ENCODE results near the gene MYL5.
"Not testable (repeated sequence)": the region's sequence is repeated elsewhere in the genome, so short reads cannot be mapped to it uniquely, and the experiment has no call there.

Gene MYL5

DNA sequence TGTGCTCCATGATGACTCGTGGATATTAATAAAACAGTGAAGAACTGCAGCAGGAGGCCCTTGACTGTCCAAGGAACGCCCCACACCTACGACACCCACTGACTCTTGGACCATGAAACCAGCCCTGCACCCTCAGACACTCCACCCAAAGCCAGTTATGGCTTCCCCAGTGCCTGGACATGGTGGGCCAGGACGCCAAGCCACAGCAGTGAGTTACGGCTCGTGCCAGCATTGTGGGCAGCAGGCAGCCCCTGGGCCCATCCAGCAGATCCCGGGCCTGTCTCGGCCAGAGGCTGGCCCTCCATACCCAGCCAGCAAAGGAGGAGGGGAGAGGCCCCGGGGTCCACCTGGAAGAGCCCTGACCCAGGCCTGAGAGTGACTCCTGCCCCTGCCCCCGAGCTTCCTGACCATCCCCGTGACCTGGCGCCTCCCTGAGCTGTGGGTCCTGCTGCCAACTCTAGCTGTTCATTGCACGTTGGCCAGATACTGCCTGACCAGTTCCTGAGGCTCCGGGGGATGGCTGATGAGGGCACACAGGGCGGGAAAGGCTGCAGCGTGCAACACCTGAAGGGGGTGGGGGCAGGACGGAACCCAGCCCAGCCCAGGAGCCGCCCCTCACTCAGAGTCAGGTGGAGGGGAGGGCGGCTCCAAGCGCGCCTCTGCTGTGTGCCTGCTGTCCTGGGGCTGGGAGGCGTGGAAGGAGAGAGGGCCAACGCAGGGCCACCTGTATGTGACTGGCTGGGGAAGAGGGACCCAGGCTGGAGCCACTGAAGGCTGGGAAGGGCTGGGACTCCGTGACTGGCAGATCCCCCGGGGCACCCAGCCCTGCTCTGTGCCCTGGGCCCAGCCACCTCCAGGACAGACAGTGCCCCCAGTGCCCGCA, 13.9 kb downstream of the MYL5 start:
- DNase-seq, result peak; percentile 18
- Mint-ChIP-seq H3K4me1 (no peaks in the 10 kb centered on the region), H3K27ac (no peak overlapping the region), H3K27me3 (peaks cover 49% of the 10 kb centered on the region), H3K36me3 (no peaks in the 10 kb centered on the region), H3K4me3 (no peak overlapping the region), H3K9me3 (no peaks in the 10 kb centered on the region)
- CTCF ChIA-PET, result interaction anchor here (1.3 kb wide), 1 partner anchor 14 kb away, joined by 4 read pairs; the partner anchor contains the start of genes ATP5ME and MYL5

GRCh38 chr4:688854-689681, 14.7 kb downstream of the MYL5 start, which contains the start of gene SLC49A3:
SLC49A3 (minus strand) TSS chr4:689151; CDS start chr4:689127, 24 bp downstream.
- DNase-seq, result peak; percentile 24
- Mint-ChIP-seq H3K36me3 (no peaks in the 10 kb centered on the region), H3K27ac (no peak within 1 kb of the TSS), H3K4me3 (no peak within 1 kb of the TSS), H3K4me1 (no peaks in the 10 kb centered on the region), H3K27me3 (peaks cover 53% of the 10 kb centered on the region), H3K9me3 (no peaks in the 10 kb centered on the region)
- CTCF ChIA-PET, result no interaction called here

GRCh38 chr4:689723-690122, 15.4 kb downstream of the MYL5 start:
- CTCF ChIA-PET, result no interaction called here

DNA sequence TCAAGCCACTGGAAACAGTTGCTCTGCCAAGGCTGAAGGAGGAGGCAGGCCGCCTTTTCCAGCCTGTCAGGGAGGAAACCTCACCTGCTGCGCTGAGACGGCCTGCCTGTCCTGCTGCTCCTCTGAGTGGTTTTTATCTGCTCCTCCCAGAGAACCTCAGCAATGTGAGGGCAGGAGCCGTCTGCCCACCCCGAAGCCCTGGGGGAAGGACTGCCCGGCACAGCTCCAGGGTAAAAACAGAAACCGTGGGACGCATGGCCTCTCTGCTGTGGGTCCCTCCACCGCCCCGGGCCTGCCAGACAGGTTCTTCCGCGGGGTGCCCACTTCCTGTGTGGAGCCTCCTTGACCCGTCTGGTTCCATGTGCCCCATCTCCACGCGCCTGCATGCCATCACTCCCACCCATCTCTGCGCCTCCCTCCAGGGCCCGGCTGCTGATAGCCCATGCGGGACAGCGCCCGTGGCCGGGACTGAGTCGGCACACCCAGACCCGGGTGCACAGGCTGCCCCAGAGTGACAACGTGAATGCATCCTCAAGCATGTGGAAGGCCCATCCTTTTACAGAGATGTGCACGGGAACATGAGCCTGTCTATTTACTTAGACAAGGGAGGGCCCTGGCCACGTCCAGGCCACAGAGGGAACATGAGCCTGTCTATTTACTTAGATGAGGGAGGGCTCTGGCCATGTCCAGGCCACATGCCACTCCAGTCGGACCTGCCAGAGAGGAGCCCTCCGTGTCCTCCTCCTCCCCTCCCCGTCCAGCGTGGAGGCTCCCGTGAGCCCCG, 18.6 kb downstream of the MYL5 start:
- Mint-ChIP-seq H3K27me3 (peaks cover 58% of the 10 kb centered on the region), H3K27ac (no peak overlapping the region), H3K36me3 (no peaks in the 10 kb centered on the region), H3K4me3 (no peak overlapping the region), H3K4me1 (no peaks in the 10 kb centered on the region), H3K9me3 (no peaks in the 10 kb centered on the region)
- peak; percentile 20 for DNase-seq
- CTCF ChIA-PET, result no interaction called here

More at GRCh38 chr4:689723-690122, 15.4 kb downstream of the MYL5 start:
- H3K9me3 Mint-ChIP-seq, result no peaks in the 10 kb centered on the region
- peak; percentile 18 for DNase-seq
- no peak overlapping the region for H3K4me3 Mint-ChIP-seq
- H3K4me1 Mint-ChIP-seq, result no peaks in the 10 kb centered on the region
- no peak overlapping the region for H3K27ac Mint-ChIP-seq
- no peaks in the 10 kb centered on the region for H3K36me3 Mint-ChIP-seq
- H3K27me3 Mint-ChIP-seq, result peaks cover 55% of the 10 kb centered on the region

DNA sequence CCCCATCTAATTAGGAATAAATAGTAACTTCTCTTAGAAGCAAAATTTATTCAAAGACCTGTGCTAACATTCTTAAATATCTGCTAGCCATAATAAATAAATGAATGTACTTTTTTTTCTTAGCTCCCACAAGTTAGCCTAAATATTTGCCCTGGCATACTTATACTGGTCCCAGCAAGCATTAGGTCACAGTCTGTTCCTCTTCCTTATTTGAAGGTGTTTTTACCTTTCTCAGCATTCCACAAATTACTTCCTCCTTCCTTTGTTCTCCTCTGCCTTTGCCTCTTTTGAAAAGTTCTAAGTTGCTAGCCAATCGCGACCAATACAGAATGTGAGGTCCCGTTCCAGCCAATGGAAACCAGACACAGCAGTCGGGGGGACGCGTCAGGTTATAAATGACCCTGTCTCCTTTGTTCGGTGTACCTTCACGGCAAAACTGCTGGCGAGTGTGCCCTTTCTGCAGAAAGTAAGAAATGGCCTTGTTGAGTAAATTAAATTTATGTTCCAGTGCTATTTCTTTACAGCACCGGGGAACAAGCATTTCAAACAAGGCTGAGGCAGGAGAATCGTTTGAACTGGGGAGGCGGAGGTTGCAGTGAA, 20.1 kb downstream of the MYL5 start:
- DNase-seq, H3K9me3 Mint-ChIP-seq, H3K4me3 Mint-ChIP-seq, H3K27ac Mint-ChIP-seq, CTCF ChIA-PET, H3K4me1 Mint-ChIP-seq, H3K36me3 Mint-ChIP-seq: not testable (repeated sequence)
- peaks cover 52% of the 10 kb centered on the region for H3K27me3 Mint-ChIP-seq

DNA sequence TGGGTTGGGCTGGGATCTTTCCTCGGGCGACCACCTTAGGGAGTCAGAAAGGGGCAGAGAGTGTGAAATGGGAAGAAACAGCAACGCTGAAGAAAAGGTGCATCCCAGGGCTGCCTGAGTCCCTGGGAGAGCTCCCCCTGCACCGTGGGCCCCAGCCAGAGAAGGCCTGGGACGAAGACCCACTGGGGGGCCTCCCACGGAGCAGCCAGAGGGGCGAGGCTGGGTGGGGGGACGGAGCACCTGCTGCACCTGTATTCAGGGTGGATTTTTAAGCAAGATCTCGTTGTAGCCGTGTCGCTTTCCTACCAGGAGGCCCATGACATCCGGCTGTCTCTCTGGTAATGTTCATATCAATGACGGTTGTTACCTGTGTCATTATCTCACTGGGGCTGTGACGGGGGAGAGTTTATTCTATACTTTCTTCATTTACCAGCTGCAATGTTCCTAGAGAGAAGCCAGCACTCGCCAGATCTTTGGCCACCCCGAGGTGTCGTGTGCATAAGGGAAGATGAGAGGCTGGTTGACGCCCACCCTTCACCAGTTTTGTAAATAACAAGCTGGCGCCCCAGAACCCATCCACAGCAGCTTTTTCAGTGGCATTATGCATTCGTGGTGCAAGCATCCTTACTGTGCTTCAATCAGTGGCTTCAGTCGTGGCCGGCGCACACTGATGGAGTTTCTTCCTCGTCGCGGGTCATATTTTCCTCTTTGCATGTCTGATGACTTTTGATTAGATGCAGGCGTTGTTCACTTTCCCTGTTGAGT, 25.7 kb downstream of the MYL5 start:
- no peak for DNase-seq
- CTCF ChIA-PET, result interaction anchor here (0.5 to 2.0 kb wide), 3 partner anchors 10 to 15 kb away, joined by 3 to 17 read pairs (median 5); no protein-coding TSS in a partner anchor
- H3K4me3 Mint-ChIP-seq, result no peak overlapping the region
- peaks cover 4% of the 10 kb centered on the region for H3K36me3 Mint-ChIP-seq
- H3K27ac Mint-ChIP-seq, result peak overlapping the region; percentile 91
- no peaks in the 10 kb centered on the region for H3K9me3 Mint-ChIP-seq
- H3K27me3 Mint-ChIP-seq, result peaks cover 29% of the 10 kb centered on the region
- peaks cover 21% of the 10 kb centered on the region for H3K4me1 Mint-ChIP-seq

GRCh38 chr4:700587-701264, 26.4 kb downstream of the MYL5 start:
- Mint-ChIP-seq H3K36me3 (peaks cover 4% of the 10 kb centered on the region), H3K9me3 (no peaks in the 10 kb centered on the region), H3K4me1 (peaks cover 24% of the 10 kb centered on the region), H3K27ac (peak overlapping the region; percentile 12), H3K4me3 (no peak overlapping the region), H3K27me3 (peaks cover 21% of the 10 kb centered on the region)
- DNase-seq, result no peak
- CTCF ChIA-PET, result interaction anchor here (0.5 to 2.0 kb wide), 3 partner anchors 9 to 16 kb away, joined by 3 to 17 read pairs (median 5); no protein-coding TSS in a partner anchor

DNA sequence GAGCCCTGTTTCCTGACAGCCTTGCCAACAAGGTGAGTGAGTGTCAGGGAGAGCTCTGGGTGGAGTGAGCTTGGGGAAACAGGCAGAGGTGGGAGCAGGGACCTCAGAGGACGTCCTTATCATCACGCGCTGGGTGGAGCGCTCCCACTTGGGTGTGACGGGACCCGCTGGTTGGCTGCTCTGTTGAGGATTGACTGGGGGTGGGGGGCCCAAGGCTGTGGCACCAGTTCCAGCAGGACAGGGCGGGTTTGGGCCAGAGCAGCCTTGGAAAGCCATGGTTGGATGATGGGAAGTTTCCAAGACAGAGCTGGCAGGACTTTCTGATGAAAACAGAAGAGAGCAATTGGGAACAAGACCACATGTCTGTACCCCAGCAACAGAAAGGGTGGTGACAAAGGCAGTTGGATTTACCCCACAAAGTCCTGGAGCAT, 28.3 kb downstream of the MYL5 start:
- no peak for DNase-seq
- H3K4me1 Mint-ChIP-seq, result peaks cover 24% of the 10 kb centered on the region
- CTCF ChIA-PET, result no interaction called here
- H3K27me3 Mint-ChIP-seq, result peaks cover 19% of the 10 kb centered on the region
- peaks cover 4% of the 10 kb centered on the region for H3K36me3 Mint-ChIP-seq
- H3K4me3 Mint-ChIP-seq, result no peak overlapping the region
- no peaks in the 10 kb centered on the region for H3K9me3 Mint-ChIP-seq
- H3K27ac Mint-ChIP-seq, result no peak overlapping the region

DNA sequence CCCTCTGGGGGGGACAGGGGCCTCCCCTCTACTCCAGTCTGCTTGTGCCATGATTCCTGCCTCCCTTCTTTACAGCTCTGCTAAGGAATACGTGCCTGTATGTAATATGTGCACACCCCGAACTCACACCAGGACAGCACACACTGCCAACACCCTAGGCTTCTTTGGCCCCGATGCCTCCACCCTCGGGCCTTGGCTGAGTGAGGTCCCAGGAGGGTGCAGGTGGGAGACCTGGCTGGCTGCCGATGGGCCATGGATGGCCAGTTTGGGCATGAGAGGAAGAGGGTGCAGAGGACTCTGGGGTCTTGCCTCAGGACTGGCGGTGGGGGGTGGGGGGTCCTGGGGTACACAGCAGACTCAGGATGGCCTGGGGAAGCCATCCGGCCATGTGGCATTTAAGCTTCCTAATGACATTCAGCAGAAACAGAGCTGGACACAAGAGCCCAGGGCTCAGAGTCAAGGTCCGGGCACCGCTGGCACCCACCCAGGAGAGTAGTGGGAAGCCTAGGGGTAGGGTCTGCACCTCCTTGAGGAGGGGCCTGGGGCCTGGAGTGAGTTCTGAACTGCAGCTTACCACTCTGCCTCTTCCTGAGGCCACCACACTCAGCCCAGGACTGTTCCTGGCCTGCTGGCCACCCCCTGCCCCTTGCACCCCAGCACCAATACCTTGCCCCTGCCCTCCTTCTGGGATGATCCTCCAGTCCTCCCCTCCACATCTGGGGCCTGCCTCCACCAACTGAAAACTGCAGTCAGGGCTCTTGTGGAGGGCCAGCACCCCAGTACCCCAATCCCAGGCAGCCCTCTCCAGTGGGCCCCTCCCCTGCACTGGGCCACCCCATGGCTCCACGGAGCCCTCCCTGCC, 29.2 kb downstream of the MYL5 start:
- Mint-ChIP-seq H3K27me3 (peaks cover 16% of the 10 kb centered on the region), H3K9me3 (no peaks in the 10 kb centered on the region), H3K4me3 (no peak overlapping the region), H3K36me3 (peaks cover 4% of the 10 kb centered on the region), H3K27ac (no peak overlapping the region), H3K4me1 (peaks cover 25% of the 10 kb centered on the region)
- CTCF ChIA-PET, result no interaction called here
- no peak for DNase-seq

- peaks cover 26% of the 10 kb centered on the region for H3K4me1 Mint-ChIP-seq
- DNase-seq, result no peak
- H3K36me3 Mint-ChIP-seq, result peaks cover 6% of the 10 kb centered on the region
- H3K4me3 Mint-ChIP-seq, result no peak overlapping the region
- peaks cover 12% of the 10 kb centered on the region for H3K27me3 Mint-ChIP-seq
- H3K27ac Mint-ChIP-seq, result no peak overlapping the region
- no peaks in the 10 kb centered on the region for H3K9me3 Mint-ChIP-seq
- CTCF ChIA-PET, result no interaction called here
Observed at GRCh38 chr4:704198-704891, 30.0 kb downstream of the MYL5 start.

DNA sequence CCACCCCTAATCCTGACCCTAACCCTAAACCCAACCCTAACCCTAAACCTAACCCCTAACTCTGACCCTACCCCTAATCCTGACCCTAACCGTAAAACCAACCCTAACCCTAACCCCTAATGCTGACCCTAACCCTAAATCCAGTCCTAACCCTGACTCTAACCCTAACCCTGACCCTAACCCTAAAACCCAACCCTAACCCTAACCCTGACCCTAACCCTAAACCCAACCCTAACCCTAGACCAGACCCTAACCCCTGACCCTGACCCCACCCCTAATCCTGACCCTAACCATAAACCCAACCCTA, 30.6 kb downstream of the MYL5 start:
- Mint-ChIP-seq H3K9me3 (no peaks in the 10 kb centered on the region), H3K36me3 (peaks cover 7% of the 10 kb centered on the region), H3K27me3 (peaks cover 12% of the 10 kb centered on the region), H3K4me3 (peak overlapping the region; percentile 78), H3K27ac (no peak overlapping the region), H3K4me1 (peaks cover 26% of the 10 kb centered on the region)
- no peak for DNase-seq
- CTCF ChIA-PET, result no interaction called here
